Ovary (tissue), 3 donors: ENCODE results near the gene RIN2.

Experiments used
- EP300 ChIP-seq: sonication (generic); formaldehyde crosslinking; IDR thresholded peaks from one replicate; pipeline ENCODE4 v1.6.1; 2017; ENCODE audit warnings: antibody characterized with exemption
- TF ChIP-seq, protein P1 (sequence below), 3 donors: fragments of 450-650 bp in 2 of 3; fragments of 200-600 bp in 1 of 3; IDR thresholded peaks; one replicate each; pipeline versions ENCODE4 v1.5.1 to v1.8.0; 2016 to 2022; ENCODE audit warnings: antibody characterized with exemption in 3 of 3, mild to moderate bottlenecking in 1 of 3
- donor health status: DM: no; HTN: no; CAD: no.

DNA sequence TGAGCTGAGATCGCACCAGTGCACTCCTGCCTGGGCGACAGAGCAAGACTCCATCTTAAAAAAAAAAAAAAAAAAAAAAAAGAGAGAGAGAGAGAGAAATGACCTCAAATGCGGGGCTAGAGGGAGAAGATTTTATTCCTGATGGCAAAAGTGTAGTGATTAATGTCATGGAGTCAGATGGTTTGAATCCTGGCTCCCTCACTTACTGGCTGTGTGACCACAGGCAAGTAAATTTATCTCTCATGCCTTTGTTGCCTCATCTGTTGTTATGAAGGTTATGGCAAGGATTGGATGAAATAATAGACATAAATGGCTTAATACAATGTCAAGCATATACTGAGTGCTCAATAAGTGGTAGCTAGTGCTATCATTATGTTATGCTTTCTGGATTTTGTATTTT, 29.3 kb downstream of the RIN2 start:
- TF ChIP-seq, protein P1, sequence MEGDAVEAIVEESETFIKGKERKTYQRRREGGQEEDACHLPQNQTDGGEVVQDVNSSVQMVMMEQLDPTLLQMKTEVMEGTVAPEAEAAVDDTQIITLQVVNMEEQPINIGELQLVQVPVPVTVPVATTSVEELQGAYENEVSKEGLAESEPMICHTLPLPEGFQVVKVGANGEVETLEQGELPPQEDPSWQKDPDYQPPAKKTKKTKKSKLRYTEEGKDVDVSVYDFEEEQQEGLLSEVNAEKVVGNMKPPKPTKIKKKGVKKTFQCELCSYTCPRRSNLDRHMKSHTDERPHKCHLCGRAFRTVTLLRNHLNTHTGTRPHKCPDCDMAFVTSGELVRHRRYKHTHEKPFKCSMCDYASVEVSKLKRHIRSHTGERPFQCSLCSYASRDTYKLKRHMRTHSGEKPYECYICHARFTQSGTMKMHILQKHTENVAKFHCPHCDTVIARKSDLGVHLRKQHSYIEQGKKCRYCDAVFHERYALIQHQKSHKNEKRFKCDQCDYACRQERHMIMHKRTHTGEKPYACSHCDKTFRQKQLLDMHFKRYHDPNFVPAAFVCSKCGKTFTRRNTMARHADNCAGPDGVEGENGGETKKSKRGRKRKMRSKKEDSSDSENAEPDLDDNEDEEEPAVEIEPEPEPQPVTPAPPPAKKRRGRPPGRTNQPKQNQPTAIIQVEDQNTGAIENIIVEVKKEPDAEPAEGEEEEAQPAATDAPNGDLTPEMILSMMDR (IDR thresholded peaks at IDR 0.05) = no peak
- TF ChIP-seq EP300 = no peak
